SH-SY5Y (cell line): ENCODE data around the gene MRPL49.

ENCODE experiments used
- GATA2 ChIP-seq: IDR thresholded peaks from 2 replicates; pipeline ENCODE4 v1.6.1; 2011; ENCODE audit warnings: mild to moderate bottlenecking, low read depth, low read length
- GATA3 ChIP-seq: IDR thresholded peaks from 2 replicates; pipeline ENCODE4 v1.6.1; 2011; ENCODE audit warnings: low read depth, mild to moderate bottlenecking, low read length, moderate library complexity

MRPL49 gene

GRCh38 chr11:65120831-65121230 lies 1.3 kb upstream of the MRPL49 start:
- TF ChIP-seq GATA2 (no peak), GATA3 (no peak)

- no peak for TF ChIP-seq GATA3
- TF ChIP-seq GATA2 = no peak
Observed at GRCh38 chr11:65121447-65121864, 665 bp upstream of the MRPL49 start.

GRCh38 chr11:65124480-65125196 lies 2.5 kb downstream of the MRPL49 start:
- TF ChIP-seq GATA3 (no peak), GATA2 (no peak)

GRCh38 chr11:65125197-65126056 lies 3.3 kb downstream of the MRPL49 start:
- TF ChIP-seq GATA3 (no peak), GATA2 (no peak)

GRCh38 chr11:65126624-65127274 lies 4.6 kb downstream of the MRPL49 start:
- TF ChIP-seq GATA3 (no peak), GATA2 (no peak)

- TF ChIP-seq GATA2 (no peak), GATA3 (no peak)
Observed at GRCh38 chr11:65127473-65128181, 5.5 kb downstream of the MRPL49 start.

- TF ChIP-seq GATA2 (no peak), GATA3 (no peak)
Observed at GRCh38 chr11:65128182-65129145, 6.3 kb downstream of the MRPL49 start.

GRCh38 chr11:65129649-65130441 lies 7.7 kb downstream of the MRPL49 start:
- TF ChIP-seq GATA2 = no peak

GRCh38 chr11:65130631-65131416 lies 8.7 kb downstream of the MRPL49 start:
- TF ChIP-seq GATA3 (no peak), GATA2 (no peak)

- TF ChIP-seq GATA2 = no peak
- TF ChIP-seq GATA3 = no peak
Observed at GRCh38 chr11:65131417-65131776, 9.3 kb downstream of the MRPL49 start.

GRCh38 chr11:65131895-65132237 lies 9.7 kb downstream of the MRPL49 start:
- TF ChIP-seq GATA3 (no peak), GATA2 (no peak)

GRCh38 chr11:65132238-65132987 lies 10.3 kb downstream of the MRPL49 start:
- no peak for TF ChIP-seq GATA3
- TF ChIP-seq GATA2 = no peak
